ENCODE measurements around the gene ABI3BP.

DNA sequence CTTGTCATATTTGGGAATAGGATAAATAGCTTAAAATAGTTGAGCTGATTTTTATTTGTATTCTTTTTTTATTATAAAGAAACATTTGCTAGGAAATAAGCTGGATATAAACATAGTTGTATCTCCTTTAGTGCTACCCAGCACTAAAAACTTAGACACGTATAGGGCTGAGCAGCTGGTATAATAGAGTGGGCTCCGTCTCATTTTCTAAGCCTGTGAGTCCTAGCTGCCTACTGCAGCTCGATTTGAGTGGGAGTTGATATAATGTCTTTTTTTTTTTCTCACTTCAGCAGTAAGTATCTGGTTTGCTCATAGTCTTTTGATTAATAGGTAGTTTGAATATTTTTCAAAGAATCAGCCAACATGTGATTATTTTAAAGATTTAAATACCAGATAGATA lies 249.7 kb downstream of the ABI3BP start:
- TF ChIP-seq, protein P1, sequence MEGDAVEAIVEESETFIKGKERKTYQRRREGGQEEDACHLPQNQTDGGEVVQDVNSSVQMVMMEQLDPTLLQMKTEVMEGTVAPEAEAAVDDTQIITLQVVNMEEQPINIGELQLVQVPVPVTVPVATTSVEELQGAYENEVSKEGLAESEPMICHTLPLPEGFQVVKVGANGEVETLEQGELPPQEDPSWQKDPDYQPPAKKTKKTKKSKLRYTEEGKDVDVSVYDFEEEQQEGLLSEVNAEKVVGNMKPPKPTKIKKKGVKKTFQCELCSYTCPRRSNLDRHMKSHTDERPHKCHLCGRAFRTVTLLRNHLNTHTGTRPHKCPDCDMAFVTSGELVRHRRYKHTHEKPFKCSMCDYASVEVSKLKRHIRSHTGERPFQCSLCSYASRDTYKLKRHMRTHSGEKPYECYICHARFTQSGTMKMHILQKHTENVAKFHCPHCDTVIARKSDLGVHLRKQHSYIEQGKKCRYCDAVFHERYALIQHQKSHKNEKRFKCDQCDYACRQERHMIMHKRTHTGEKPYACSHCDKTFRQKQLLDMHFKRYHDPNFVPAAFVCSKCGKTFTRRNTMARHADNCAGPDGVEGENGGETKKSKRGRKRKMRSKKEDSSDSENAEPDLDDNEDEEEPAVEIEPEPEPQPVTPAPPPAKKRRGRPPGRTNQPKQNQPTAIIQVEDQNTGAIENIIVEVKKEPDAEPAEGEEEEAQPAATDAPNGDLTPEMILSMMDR (IDR thresholded peaks at IDR 0.05), result no peak
- no peak for TF ChIP-seq POLR2A (IDR thresholded peaks at IDR 0.05)

Data from Peyer's patch (tissue), 4 donors.